IMR-90 (cell line): ENCODE data around the gene GRIFIN. TPM values are rescaled to one million over a fixed set of nuclear protein-coding genes. Genes with fewer than 3 reads are reported as not detected.

ENCODE experiments used
- ATAC-seq: fragments of 200-7000 bp; cut with Tn5 transposase; 2 replicates; pipeline ENCODE4 v1.9.1; 2020; ENCODE audit warnings: low read depth, mild to moderate bottlenecking, moderate library complexity
- BruUV-seq: library from RNA; stranded (reverse); fragments of 400-500 nt; replicated peaks from 2 replicates; lab custom pipeline; 2021; lab: Mats Ljungman, UMichigan
- CTCF ChIA-PET: fragments of 300-600 bp; formaldehyde crosslinking; extraction: SDS; loops from one replicate; lab custom pipeline; 2021; ENCODE audit warnings: antibody characterized with exemption; lab: Yijun Ruan, JAX
- POLR2A ChIA-PET: fragments of 300-600 bp; sonication (Branson Sonifier 250); formaldehyde crosslinking; loops from one replicate; lab custom pipeline; 2022; ENCODE audit warnings: antibody characterized with exemption; ENCODE audit not compliant: unreplicated experiment; lab: Charles Lee
- DNase-seq: peaks from one replicate; pipeline ENCODE4 v3.0.0; 2013
- H2AFZ ChIP-seq: replicated peaks from 2 replicates; pipeline ENCODE3; 2013; ENCODE audit warnings: low read length, mild to moderate bottlenecking; ENCODE audit not compliant: poor library complexity
- H2AK5ac ChIP-seq: 2 replicates; pipeline ENCODE4 v1.6.1; 2013; ENCODE audit warnings: low read depth, low read length, inconsistent platforms
- H2AK9ac ChIP-seq: replicated peaks from 2 replicates; pipeline ENCODE3; 2013; ENCODE audit warnings: mild to moderate bottlenecking, low read depth, low read length, moderate library complexity; ENCODE audit not compliant: poor library complexity
- H2BK120ac ChIP-seq: 2 replicates; pipeline ENCODE4 v1.6.1; 2013; ENCODE audit warnings: low read depth, low read length, inconsistent platforms
- H2BK15ac ChIP-seq: 3 replicates; pipeline ENCODE4 v1.6.1; 2013; ENCODE audit warnings: low read depth, low read length, inconsistent platforms
- H2BK20ac ChIP-seq: 2 replicates; pipeline ENCODE4 v1.6.1; 2013; ENCODE audit warnings: low read depth, mild to moderate bottlenecking, inconsistent platforms, low read length, moderate library complexity
- H2BK5ac ChIP-seq: 2 replicates; pipeline ENCODE4 v1.6.1; 2013; ENCODE audit warnings: mild to moderate bottlenecking, low read depth, low read length, inconsistent platforms; ENCODE audit not compliant: poor library complexity, severe bottlenecking
- H3K14ac ChIP-seq: replicated peaks from 2 replicates; pipeline ENCODE4 v1.6.1; 2013; ENCODE audit warnings: low read depth, low read length, inconsistent platforms
- H3K18ac ChIP-seq: 2 replicates; pipeline ENCODE4 v1.6.1; 2013; ENCODE audit warnings: low read depth, low read length, control low read depth
- H3K23ac ChIP-seq: 2 replicates; pipeline ENCODE4 v1.6.1; 2013; ENCODE audit warnings: low read depth, low read length, inconsistent platforms
- H3K27ac ChIP-seq: 2 replicates; pipeline ENCODE4 v1.5.1; 2013; ENCODE audit warnings: mild to moderate bottlenecking, control low read depth, low read length; ENCODE audit not compliant: insufficient read depth
- H3K27me3 ChIP-seq: 2 replicates; pipeline ENCODE4 v1.6.1; 2013; ENCODE audit warnings: low read length; ENCODE audit not compliant: control insufficient read depth, insufficient read depth
- H3K36me3 ChIP-seq: 2 replicates; pipeline ENCODE4 v1.6.1; 2013; ENCODE audit warnings: low read length, mixed read lengths; ENCODE audit not compliant: control insufficient read depth, insufficient read depth
- H3K4ac ChIP-seq: 2 replicates; pipeline ENCODE4 v1.6.1; 2013; ENCODE audit warnings: low read depth, low read length, inconsistent platforms
- H3K4me1 ChIP-seq: 2 replicates; pipeline ENCODE4 v1.6.1; 2013; ENCODE audit warnings: low read length, mixed read lengths; ENCODE audit not compliant: control insufficient read depth, insufficient read depth
- H3K4me2 ChIP-seq: 2 replicates; pipeline ENCODE4 v1.6.1; 2013; ENCODE audit warnings: low read depth, mild to moderate bottlenecking, control low read depth, low read length, moderate library complexity
- H3K4me3 ChIP-seq: 2 replicates; pipeline ENCODE4 v1.5.1; 2013; ENCODE audit warnings: low read depth, mild to moderate bottlenecking, control low read depth, low read length, moderate library complexity; ENCODE audit not compliant: insufficient read depth
- H3K56ac ChIP-seq: 2 replicates; pipeline ENCODE4 v1.6.1; 2013; ENCODE audit warnings: low read length, inconsistent platforms; ENCODE audit not compliant: insufficient read depth; ENCODE audit errors: extremely low read depth
- H3K79me1 ChIP-seq, 2 experiments: 2 replicates each; pipeline ENCODE4 v1.6.1; 2013; ENCODE audit warnings: low read length in 2 of 2, inconsistent platforms in 1 of 2, low read depth in 1 of 2
- H3K9ac ChIP-seq: 2 replicates; pipeline ENCODE4 v1.6.1; 2013; ENCODE audit warnings: low read depth, low read length, control low read depth
- H3K9me1 ChIP-seq: 2 replicates; pipeline ENCODE4 v1.6.1; 2013; ENCODE audit warnings: low read length, inconsistent platforms; ENCODE audit not compliant: insufficient read depth
- H3K9me3 ChIP-seq: 2 replicates; pipeline ENCODE4 v1.6.1; 2013; ENCODE audit warnings: low read length; ENCODE audit not compliant: control insufficient read depth, insufficient read depth
- H4K20me1 ChIP-seq: 2 replicates; pipeline ENCODE4 v1.6.1; 2013; ENCODE audit warnings: low read length, inconsistent platforms; ENCODE audit not compliant: insufficient read depth
- H4K5ac ChIP-seq: 2 replicates; pipeline ENCODE4 v1.6.1; 2013; ENCODE audit warnings: mild to moderate bottlenecking, low read depth, low read length, control low read depth
- H4K8ac ChIP-seq, 2 experiments: 2 replicates each; pipeline ENCODE4 v1.6.1; 2013; ENCODE audit warnings: low read depth in 2 of 2, low read length in 2 of 2, control low read depth in 1 of 2, inconsistent platforms in 1 of 2
- H4K91ac ChIP-seq: 2 replicates; pipeline ENCODE4 v1.6.1; 2013; ENCODE audit warnings: low read depth, low read length, inconsistent platforms; ENCODE audit not compliant: insufficient read depth
- BHLHE40 ChIP-seq: fragments of 150-350 bp; IDR thresholded peaks from 2 replicates; pipeline ENCODE4 v1.6.1; 2016; ENCODE audit warnings: mild to moderate bottlenecking, low read depth, low read length
- CHD1 ChIP-seq: IDR thresholded peaks from 2 replicates; pipeline ENCODE4 v1.6.1; 2012; ENCODE audit warnings: low read depth, low read length, improper control_type of control experiment
- FOS ChIP-seq: fragments of 150-350 bp; IDR thresholded peaks from 2 replicates; pipeline ENCODE4 v1.6.1; 2016; ENCODE audit warnings: low read depth, low read length
- MAFK ChIP-seq: IDR thresholded peaks from 2 replicates; pipeline ENCODE4 v1.6.1; 2012; ENCODE audit warnings: low read depth, low read length, improper control_type of control experiment
- MAZ ChIP-seq: IDR thresholded peaks from 2 replicates; pipeline ENCODE4 v1.6.1; 2012; ENCODE audit warnings: low read depth, mild to moderate bottlenecking, low read length, improper control_type of control experiment, moderate library complexity, borderline replicate concordance
- POLR2A ChIP-seq: IDR thresholded peaks from 2 replicates; pipeline ENCODE4 v1.6.1; 2012; ENCODE audit warnings: mild to moderate bottlenecking, low read depth, low read length
- RAD21 ChIP-seq: IDR thresholded peaks from 2 replicates; pipeline ENCODE4 v1.6.1; 2012; ENCODE audit warnings: low read length, improper control_type of control experiment
- SMC3 ChIP-seq: fragments of 150-350 bp; IDR thresholded peaks from 2 replicates; pipeline ENCODE4 v1.6.1; 2016; ENCODE audit warnings: low read depth, mild to moderate bottlenecking, antibody characterized with exemption, low read length, moderate library complexity
- WGBS, 2 experiments: methylation state at CpG; one replicate each; pipeline versions ENCODE4 v1.1.5 to v1.1.7; 2013; ENCODE audit warnings: missing lambda C conversion rate in 2 of 2; ENCODE audit not compliant: insufficient read length in 1 of 2; ENCODE audit errors: extremely low coverage in 2 of 2; 5-methylcytosine and 5-hydroxymethylcytosine counted together
- dilution Hi-C: fragments of 300-500 bp; cut with HindIII; formaldehyde crosslinking; loops from one replicate; pipeline ENCODE4 v1.14.3; 2018; ENCODE audit warnings: low sequenced_read_pairs; ENCODE audit not compliant: unreplicated experiment
- in situ Hi-C: fragments of 300-500 bp; cut with MboI; formaldehyde crosslinking; loops from 3 replicates; pipeline ENCODE4 v1.14.3; 2019; ENCODE audit warnings: low sequenced_read_pairs, inconsistent platforms, mixed read lengths
- intact Hi-C: fragments of 100-400 bp; cut with micrococcal nuclease; formaldehyde crosslinking; loops from 2 replicates; pipeline ENCODE4 v1.10.0; 2022
- polyA plus RNA-seq, 3 experiments: library from polyadenylated mRNA; depleted of rRNA; stranded (reverse); fragments of >200 nt; gene quantifications; 2 replicates each; pipeline ENCODE4 v1.2.3, GENCODE V29; 2012; ENCODE audit warnings: low replicate concordance in 1 of 3
- total RNA-seq: library from RNA; depleted of rRNA; stranded (reverse); fragments of >200 nt; gene quantifications from 2 replicates; pipeline ENCODE4 v1.2.3, GENCODE V29; 2012
- TF ChIP-seq, protein P1 (sequence below): fragments of 150-350 bp; IDR thresholded peaks from 2 replicates; pipeline ENCODE4 v1.6.1; 2017; ENCODE audit warnings: mild to moderate bottlenecking, antibody characterized with exemption, low read length, low read depth
- TF ChIP-seq, protein P2 (sequence below): fragments of 150-350 bp; IDR thresholded peaks from 2 replicates; pipeline ENCODE4 v1.6.1; 2016; ENCODE audit warnings: low read depth, mild to moderate bottlenecking, low read length, moderate library complexity, borderline replicate concordance

Gene GRIFIN
- total and polyA plus RNA-seq, 2 of the 4 experiments (the other 2 are of a cell fraction): not detected

DNA sequence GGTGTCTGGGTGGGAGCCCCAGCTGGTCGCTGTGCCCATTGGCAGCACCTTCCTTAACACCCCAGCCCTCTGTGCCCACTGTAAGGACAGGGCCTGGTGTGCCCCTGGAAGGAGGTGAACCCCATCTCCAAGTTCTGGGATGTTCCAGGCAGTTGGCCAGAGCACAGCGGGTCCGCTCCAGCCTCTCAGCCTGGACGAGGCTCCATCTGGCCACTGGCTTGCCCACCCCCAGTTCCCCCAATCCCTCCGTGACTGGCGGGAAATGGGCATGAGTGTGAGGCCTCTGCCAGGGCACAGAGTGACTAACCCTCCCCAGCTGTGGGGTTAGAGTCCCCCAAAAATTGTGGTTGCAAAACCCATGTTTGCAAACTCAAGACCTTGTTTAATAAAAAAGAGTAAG lies 15.6 kb downstream of the GRIFIN start:
- ATAC-seq (no peak), DNase-seq (no peak)
- BruUV-seq: no TSS peak
- H2AFZ ChIP-seq: no peak overlapping the region
- H4K8ac ChIP-seq: no peak overlapping the region
- H3K4me3 ChIP-seq: no peak overlapping the region
- no peak overlapping the region for H4K5ac ChIP-seq
- POLR2A ChIA-PET: no interaction called here
- H3K4me1 ChIP-seq: no peaks in the 10 kb centered on the region; the same call in 1 of the 2 replicates
- H3K79me1 ChIP-seq: no peaks in the 10 kb centered on the region
- peaks cover 3% of the 10 kb centered on the region for H3K9me3 ChIP-seq
- no peak overlapping the region for H2AK5ac ChIP-seq
- no peaks in the 10 kb centered on the region for H3K36me3 ChIP-seq
- no peak overlapping the region for H3K4ac ChIP-seq
- no peak overlapping the region for H2BK20ac ChIP-seq
- H3K9me1 ChIP-seq: 0 out of 2 replicates have a peak, but pooled peaks cover 5% of the 10 kb centered on the region
- H4K20me1 ChIP-seq: no peaks in the 10 kb centered on the region
- no peak overlapping the region for H3K14ac ChIP-seq
- H2AK9ac ChIP-seq: no peak overlapping the region
- H3K18ac ChIP-seq: no peak overlapping the region
- TF ChIP-seq SMC3 (no peak), RAD21 (no peak), MAFK (no peak), BHLHE40 (no peak), CHD1 (no peak), MAZ (no peak), FOS (no peak), POLR2A (no peak)
- TF ChIP-seq, protein P1, sequence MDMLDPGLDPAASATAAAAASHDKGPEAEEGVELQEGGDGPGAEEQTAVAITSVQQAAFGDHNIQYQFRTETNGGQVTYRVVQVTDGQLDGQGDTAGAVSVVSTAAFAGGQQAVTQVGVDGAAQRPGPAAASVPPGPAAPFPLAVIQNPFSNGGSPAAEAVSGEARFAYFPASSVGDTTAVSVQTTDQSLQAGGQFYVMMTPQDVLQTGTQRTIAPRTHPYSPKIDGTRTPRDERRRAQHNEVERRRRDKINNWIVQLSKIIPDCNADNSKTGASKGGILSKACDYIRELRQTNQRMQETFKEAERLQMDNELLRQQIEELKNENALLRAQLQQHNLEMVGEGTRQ: no peak
- TF ChIP-seq, protein P2, sequence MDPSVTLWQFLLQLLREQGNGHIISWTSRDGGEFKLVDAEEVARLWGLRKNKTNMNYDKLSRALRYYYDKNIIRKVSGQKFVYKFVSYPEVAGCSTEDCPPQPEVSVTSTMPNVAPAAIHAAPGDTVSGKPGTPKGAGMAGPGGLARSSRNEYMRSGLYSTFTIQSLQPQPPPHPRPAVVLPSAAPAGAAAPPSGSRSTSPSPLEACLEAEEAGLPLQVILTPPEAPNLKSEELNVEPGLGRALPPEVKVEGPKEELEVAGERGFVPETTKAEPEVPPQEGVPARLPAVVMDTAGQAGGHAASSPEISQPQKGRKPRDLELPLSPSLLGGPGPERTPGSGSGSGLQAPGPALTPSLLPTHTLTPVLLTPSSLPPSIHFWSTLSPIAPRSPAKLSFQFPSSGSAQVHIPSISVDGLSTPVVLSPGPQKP: no peak
- no peak overlapping the region for H2BK5ac ChIP-seq
- H3K23ac ChIP-seq: no peak overlapping the region
- in situ Hi-C loops (no loop called here), dilution Hi-C loops (no loop called here), intact Hi-C loops (no loop called here)
- H3K27me3 ChIP-seq: no peaks in the 10 kb centered on the region; the same call in 1 of the 2 replicates
- H3K9ac ChIP-seq: no peak overlapping the region
- no peak overlapping the region for H3K4me2 ChIP-seq
- H4K91ac ChIP-seq: no peak overlapping the region
- CTCF ChIA-PET: interaction anchor here (1.1 kb wide), 1 partner anchor 8 kb away, joined by 3 read pairs; no protein-coding TSS in a partner anchor
- H3K56ac ChIP-seq: no peak overlapping the region
- H2BK15ac ChIP-seq: no peak overlapping the region
- WGBS, 2 experiments: 50% methylated on average over 1 of the region's 6 CpGs; no CpG with 5 or more reads in 1 of the 2 experiments
- H2BK120ac ChIP-seq: no peak overlapping the region
- no peak overlapping the region for H3K27ac ChIP-seq
